Activated T-cell treated with anti-CD3 and anti-CD28 coated beads for 1 hour (primary cell): ENCODE results near the gene SEMA4D.
A peak's percentile ranks its signal among the peaks of the same experiment; 100 is the strongest.
"Not testable (repeated sequence)": the region's sequence is repeated elsewhere in the genome, so short reads cannot be mapped to it uniquely, and the experiment has no call there.

ENCODE experiments used
- DNase-seq: peaks from one replicate; pipeline ENCODE4 v3.0.0-alpha.2; 2020; ENCODE audit warnings: low read depth

The SEMA4D gene

DNA sequence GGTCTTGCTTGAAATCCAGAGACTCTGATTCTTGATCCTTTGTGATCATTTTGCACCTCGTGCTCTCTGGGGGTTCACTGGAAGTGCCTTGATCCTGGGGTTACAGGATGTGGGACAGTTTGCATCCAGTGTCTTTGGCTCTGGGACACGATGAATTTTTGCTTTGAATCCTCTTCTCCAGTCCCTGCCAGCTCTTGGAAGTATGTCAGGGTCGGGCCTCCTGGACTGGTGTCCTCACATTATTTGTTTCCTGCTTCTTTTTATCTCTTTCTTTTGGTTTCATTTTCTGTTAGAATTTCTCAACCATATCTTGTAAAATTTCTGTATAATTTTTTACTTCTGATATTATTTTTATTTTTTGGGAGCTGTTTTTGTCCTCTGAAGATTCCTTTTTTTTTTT lies 145.5 kb downstream of the SEMA4D start:
- DNase-seq = no peak

DNA sequence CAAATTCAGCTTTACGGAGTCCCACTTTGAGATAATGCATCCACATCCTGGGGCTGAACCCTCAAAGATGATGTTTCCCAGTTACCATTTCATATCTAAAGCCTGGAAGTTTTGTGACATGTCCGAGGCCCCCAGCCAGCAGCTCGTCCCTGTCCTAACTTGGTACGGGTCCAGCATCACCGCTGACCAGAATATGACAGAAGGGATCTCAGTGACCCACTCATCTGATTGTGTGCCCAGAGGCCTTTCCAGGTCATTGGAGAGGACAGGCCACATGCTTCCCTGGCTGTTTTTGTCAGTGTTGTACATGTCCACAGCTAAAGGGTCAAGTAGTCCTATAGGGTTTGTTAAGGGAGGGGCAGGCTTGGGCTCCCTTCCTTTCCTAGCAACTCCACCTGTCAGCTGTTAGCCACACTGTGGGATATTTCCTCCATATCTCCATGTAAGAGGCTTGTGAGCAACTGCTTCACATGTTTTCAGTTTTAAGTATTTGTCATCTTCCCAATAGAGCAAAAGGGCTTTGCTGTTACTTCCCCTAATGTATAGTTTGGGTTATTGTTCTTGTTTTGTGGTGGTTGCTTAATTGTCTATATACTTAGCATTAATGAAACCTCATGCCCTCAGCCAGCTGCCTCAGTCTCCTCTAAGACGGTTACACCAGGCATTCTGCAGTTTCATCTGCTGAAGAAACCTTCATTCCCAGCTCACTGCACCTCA lies 146.2 kb downstream of the SEMA4D start:
- DNase-seq = no peak

DNA sequence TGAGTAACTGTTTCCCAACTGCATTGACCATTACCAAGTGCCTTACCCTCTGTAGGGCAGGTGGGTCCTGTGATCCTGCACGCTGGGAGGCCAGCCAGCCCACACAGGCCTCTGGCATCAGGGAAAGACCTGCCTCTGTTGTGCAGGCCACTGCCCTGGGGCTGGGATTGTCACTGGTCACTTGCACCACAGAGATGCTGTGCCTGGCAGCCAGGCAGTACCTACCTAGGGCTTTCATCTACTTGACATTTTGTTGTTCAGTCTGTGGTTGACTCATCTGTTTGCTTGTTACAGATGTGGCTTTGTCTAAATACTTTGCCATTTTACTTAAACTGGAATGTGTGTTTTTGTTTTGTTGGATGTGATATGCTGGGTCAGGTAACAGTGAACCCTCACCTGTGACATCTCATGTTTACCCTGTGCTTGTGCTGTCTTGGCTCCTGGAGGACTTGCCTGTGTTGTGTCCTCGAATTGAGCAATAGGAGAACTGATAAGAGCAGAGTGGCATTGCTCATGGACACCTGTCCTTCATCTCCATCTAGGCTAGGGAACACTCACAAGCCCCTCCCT lies 146.8 kb downstream of the SEMA4D start:
- DNase-seq = no peak

DNA sequence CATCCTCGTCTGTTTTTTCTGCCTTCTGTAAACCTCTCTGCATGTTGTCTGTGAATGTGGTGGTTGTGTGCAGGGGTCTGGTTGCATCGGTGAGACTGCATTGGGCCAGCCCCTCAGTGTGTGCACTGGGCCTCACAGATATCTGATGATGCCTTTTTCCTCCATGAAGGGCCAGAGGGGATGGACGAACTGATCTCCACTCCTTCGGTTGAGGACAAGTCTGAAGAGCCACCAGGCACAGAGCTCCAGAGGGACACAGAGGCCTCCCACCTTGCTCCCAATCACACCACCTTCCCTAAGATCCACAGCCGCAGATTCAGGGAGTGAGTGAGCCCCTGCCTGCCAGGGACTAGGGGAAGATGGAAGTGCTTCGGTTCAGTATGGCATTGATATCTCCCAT lies 148.3 kb downstream of the SEMA4D start:
- DNase-seq = no peak

DNA sequence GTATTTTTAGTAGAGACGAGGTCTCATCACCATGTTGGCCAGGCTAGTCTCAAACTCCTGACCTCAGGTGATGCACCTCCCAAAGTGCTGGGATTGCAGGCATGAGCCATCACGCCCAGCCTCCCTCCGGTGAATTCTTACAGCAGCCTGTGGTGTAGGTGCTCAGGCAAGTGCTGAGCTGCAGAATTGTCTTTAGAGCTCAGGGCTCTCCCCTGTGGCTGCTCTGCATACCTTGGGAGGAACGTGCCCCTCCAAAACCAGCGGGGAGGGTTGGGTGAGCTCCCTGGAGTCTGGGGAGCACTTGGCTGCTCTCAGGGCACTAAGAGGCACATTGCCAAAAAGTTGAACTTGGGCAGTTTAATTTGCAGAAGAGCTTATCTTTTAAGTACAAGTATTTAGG lies 150.3 kb downstream of the SEMA4D start:
- no peak for DNase-seq

GRCh38 chr9:89346696-89347095 lies 151.2 kb downstream of the SEMA4D start:
- DNase-seq = no peak

GRCh38 chr9:89345476-89345875 lies 152.4 kb downstream of the SEMA4D start:
- no peak for DNase-seq

DNA sequence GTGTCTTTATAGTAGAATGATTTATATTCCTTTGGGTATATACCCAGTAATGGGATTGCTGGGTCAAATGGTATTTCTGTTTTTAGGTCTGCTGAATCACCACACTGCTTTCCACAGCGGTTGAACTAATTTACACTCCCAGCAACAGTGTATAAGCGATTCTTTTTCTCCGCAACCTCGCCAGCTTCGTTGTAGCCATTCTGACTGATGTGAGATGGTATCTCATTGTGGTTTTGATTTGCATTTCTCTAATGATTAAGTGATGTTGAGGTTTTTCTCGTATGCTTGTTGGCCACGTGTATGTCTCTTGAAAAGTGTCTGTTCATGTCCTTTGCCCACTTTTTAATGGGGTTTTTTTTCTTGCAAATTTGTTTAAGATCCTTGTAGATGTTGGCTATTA lies 154.1 kb downstream of the SEMA4D start:
- not testable (repeated sequence) for DNase-seq

DNA sequence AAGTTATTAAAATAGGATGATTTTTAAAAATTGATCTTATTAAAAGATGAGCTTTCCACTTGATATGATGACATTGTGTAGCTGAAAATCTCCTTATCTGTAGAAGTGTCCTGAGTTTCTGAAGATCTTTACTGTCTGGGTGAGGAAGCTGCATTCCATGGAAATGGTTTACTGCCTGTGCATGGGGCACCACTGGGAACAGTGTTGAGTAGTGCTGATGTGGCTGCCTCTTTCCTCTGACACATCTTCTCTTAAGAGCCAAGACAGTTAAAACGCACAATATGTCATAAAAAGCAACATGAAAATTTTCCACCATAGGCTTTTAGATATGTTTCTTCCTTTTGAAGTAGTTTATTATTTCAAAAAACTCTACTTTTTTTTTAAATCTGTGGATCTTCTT lies 155.0 kb downstream of the SEMA4D start:
- no peak for DNase-seq

DNA sequence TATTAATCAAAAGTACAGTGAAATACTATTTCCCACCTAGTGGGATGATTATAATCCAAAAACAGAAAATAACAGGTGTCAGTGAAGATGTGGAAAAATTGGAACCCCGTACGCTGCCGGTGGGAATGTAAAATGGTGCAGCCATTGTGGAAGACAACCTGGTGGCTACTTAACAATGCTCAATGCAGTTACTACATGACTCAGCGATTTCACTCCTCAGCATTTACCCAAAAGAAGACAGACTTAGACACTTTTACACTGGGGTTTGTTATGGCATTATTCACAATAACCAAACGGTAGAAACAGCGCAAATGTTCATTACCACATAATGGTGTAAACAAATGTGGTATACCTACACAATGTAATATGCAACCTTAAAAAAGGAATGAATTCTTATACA lies 155.7 kb downstream of the SEMA4D start:
- no peak for DNase-seq

- DNase-seq = no peak
Measured at GRCh38 chr9:89340332-89340731, 157.6 kb downstream of the SEMA4D start.

DNA sequence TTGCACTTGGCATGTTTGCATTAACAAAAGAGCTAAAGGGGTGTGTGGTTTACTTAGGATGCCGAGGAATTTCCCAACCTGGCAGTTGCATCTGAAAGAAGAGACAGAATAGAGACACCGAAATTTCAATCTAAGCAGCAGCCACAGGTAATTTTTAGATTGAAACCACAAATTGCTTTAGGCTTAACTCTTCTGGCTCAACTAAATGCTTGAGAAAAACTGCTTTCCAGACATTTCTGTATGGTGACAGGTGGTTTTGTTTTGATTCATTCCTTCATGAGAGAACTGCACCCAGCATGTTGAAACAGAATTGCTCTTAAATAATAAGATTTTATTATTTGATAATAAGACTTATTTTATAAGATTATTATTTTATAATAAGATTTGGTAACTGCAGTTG lies 158.1 kb downstream of the SEMA4D start:
- no peak for DNase-seq

DNA sequence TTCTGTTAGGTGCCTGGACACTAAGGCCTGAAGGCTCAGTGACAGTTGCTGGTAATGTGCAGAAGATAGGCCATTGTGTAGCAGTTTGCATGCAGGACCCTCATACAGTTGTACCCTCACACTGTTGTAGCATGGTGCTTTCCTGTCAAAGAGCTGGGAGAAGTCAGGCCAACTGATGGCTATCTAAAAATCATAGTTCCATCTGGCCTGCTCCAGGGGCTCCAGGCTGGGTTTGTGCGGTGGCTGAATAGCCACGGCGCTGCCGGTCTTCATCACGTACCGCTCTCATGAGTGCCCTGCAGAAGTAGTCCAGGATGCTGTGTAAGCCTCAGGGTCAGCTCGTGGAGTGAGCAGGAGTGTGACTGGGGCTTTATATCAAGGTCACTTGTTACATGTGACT lies 167.4 kb downstream of the SEMA4D start:
- DNase-seq = no peak

- DNase-seq = no peak
Measured at GRCh38 chr9:89329917-89330316, 168.0 kb downstream of the SEMA4D start.

DNA sequence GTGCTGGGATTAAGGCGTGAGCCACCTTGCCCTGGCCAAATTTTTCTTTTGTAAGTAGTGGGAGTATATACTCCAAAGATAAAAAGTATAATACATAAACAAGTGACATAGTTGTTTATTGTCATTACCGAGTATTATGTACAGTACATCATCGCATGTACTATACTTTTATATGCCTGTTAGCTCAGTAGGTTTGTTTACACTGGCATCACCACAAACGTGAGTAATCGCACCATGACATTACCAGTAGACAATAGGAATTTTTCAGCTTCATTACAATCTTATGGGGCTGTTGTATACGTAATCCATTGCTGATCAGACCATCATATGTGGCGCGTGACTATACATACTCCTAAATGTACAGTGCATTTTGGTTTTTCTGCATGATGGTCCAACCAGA lies 169.8 kb downstream of the SEMA4D start:
- no peak for DNase-seq

- no peak for DNase-seq
Measured at GRCh38 chr9:89325733-89326132, 172.2 kb downstream of the SEMA4D start.

GRCh38 chr9:89323390-89323789 lies 174.5 kb downstream of the SEMA4D start:
- no peak for DNase-seq

- DNase-seq = no peak
Measured at GRCh38 chr9:89319015-89319905, 178.7 kb downstream of the SEMA4D start.

- peak; percentile 88 for DNase-seq
Measured at GRCh38 chr9:89318123-89319014, 179.5 kb downstream of the SEMA4D start, which contains the start of gene SECISBP2. Gene SECISBP2 (plus strand): TSS chr9:89318500. CDS start chr9:89318577, 77 bp downstream.

- no peak for DNase-seq
Measured at GRCh38 chr9:89317282-89317681, 180.6 kb downstream of the SEMA4D start.

DNA sequence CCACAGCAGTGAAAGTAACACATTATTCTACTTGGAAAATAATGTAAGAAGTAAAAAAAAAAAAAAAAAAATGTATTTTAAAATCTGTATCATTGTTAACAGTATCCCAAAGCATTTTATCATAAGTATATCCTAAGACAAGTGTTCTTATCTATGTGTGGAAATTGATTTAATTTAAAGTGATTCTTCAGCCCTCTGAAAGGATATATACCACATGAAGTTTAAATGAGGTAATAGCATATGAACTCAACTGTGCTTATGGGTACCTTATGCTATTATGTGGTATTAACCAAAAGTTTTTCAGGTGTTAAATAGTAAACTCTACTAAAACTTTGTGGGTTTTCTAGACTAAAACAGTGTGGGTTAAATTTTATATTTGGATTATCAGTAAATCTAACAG lies 182.4 kb downstream of the SEMA4D start:
- no peak for DNase-seq

- DNase-seq = no peak
Measured at GRCh38 chr9:89314955-89315354, 183.0 kb downstream of the SEMA4D start.
